ENCODE data around the gene TBCC.
"Not testable (repeated sequence)": the region's sequence is repeated elsewhere in the genome, so short reads cannot be mapped to it uniquely, and the experiment has no call there.

TBCC gene

GRCh38 chr6:42769836-42770235 lies 23.9 kb upstream of the TBCC start:
- DNase-seq = no peak

- no peak for DNase-seq
Measured at GRCh38 chr6:42769051-42769450, 23.1 kb upstream of the TBCC start.

GRCh38 chr6:42766163-42766670 lies 20.3 kb upstream of the TBCC start:
- no peak for DNase-seq

GRCh38 chr6:42764911-42765648 lies 19.2 kb upstream of the TBCC start:
- DNase-seq = no peak

- DNase-seq = no peak
Measured at GRCh38 chr6:42762950-42763349, 17.0 kb upstream of the TBCC start.

GRCh38 chr6:42762426-42762859 lies 16.5 kb upstream of the TBCC start:
- no peak for DNase-seq

GRCh38 chr6:42761287-42762067 lies 15.6 kb upstream of the TBCC start:
- no peak for DNase-seq

- no peak for DNase-seq
Measured at GRCh38 chr6:42758756-42759430, 13.0 kb upstream of the TBCC start.

- DNase-seq = no peak
Measured at GRCh38 chr6:42756722-42757121, 10.8 kb upstream of the TBCC start.

GRCh38 chr6:42754759-42755158 lies 8.9 kb upstream of the TBCC start:
- no peak for DNase-seq

- no peak for DNase-seq
Measured at GRCh38 chr6:42751055-42751454, 5.2 kb upstream of the TBCC start.

GRCh38 chr6:42748203-42748898 lies 2.4 kb upstream of the TBCC start:
- no peak for DNase-seq

- peak; percentile 57 to 63 for DNase-seq
Measured at GRCh38 chr6:42746463-42747391, 824 bp upstream of the TBCC start.

- peak in 1 of 2 experiments; percentile 2 for DNase-seq
Measured at GRCh38 chr6:42745083-42745639, 742 bp downstream of the TBCC start.

GRCh38 chr6:42744351-42744893 lies 1.5 kb downstream of the TBCC start:
- DNase-seq = no peak

- no peak for DNase-seq
Measured at GRCh38 chr6:42742116-42742894, 3.6 kb downstream of the TBCC start.

- DNase-seq = no peak
Measured at GRCh38 chr6:42740725-42741124, 5.2 kb downstream of the TBCC start.

- no peak for DNase-seq
Measured at GRCh38 chr6:42735976-42736375, 9.9 kb downstream of the TBCC start.

GRCh38 chr6:42733867-42734481 lies 11.9 kb downstream of the TBCC start:
- DNase-seq = not testable (repeated sequence)

GRCh38 chr6:42729731-42730130 lies 16.2 kb downstream of the TBCC start:
- DNase-seq = no peak
